Adrenal gland (tissue), 5 donors: ENCODE data around the gene FMO1.

Experiments used
- CTCF ChIP-seq, 6 experiments: fragments of 450-650 bp in 4 of 6; fragments of 200-600 bp in 2 of 6; sonication (generic) in 1 of 6; IDR thresholded peaks; 1 replicate in 5 of 6; 2 replicates in 1 of 6; pipeline versions ENCODE4 v1.5.1 to v1.8.0; 2016 to 2021; ENCODE audit warnings: antibody characterized with exemption in 6 of 6, mild to moderate bottlenecking in 2 of 6, moderate library complexity in 1 of 6
- POLR2A ChIP-seq, 2 donors: fragments of 450-650 bp; IDR thresholded peaks; one replicate each; pipeline ENCODE4 v1.6.1; 2017; ENCODE audit warnings: antibody characterized with exemption in 2 of 2, mild to moderate bottlenecking in 2 of 2, moderate library complexity in 1 of 2
- donor health status: DM: no; HTN: no; CAD: no.

DNA sequence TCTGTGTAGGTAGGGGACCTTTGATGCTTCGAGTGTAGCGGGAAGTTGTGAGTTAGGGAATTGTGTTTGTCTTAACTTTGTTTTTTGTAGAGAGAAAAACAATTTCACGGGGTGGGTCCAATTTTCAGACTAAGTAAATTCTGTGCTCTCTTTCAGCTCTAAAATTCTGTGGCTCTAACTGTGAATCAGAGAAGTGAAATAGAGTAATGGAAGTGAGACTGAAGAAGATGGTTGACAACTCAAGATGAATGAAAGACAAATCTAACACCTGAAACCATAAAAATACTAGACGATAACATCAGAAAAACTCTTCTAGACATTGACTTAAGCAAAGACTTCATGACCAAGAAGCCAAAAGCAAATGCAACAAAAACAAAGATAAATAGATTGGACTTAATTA is 4.4 kb upstream of the FMO1 start:
- TF ChIP-seq CTCF (IDR thresholded peaks at IDR 0.05), result no peak
- no peak for TF ChIP-seq POLR2A (IDR thresholded peaks at IDR 0.05)
